K562 (cell line): Measurements from ENCODE around the gene STEAP3. TPM values are rescaled to one million over a fixed set of nuclear protein-coding genes. Genes with fewer than 3 reads are reported as not detected.

Source experiments
- ATAC-seq: fragments of 200-7000 bp; cut with Tn5 transposase; 3 replicates; pipeline ENCODE4 v1.9.1; 2020; ENCODE audit warnings: moderate library complexity
- BruUV-seq: library from RNA; stranded (reverse); fragments of 400-500 nt; replicated peaks from 2 replicates; lab custom pipeline; 2021; lab: Mats Ljungman, UMichigan
- CTCF ChIA-PET: fragments of 300-600 bp; formaldehyde crosslinking; extraction: SDS; loops from one replicate; lab custom pipeline; 2021; ENCODE audit warnings: low intra/inter-chr PET ratio; lab: Yijun Ruan, JAX
- POLR2A ChIA-PET: fragments of 300-600, 350-650 bp; sonication (Branson Sonifier 250); formaldehyde crosslinking; extraction: SDS; loops from one replicate; lab custom pipeline; 2021; ENCODE audit warnings: antibody characterized with exemption, inconsistent platforms; lab: Yijun Ruan, JAX
- DNase-seq, 4 experiments: peaks; one replicate each; pipeline versions ENCODE4 v3.0.0 to v3.0.0-alpha.2; 2011 to 2018; ENCODE audit warnings: low spot score in 3 of 4, mixed read lengths in 3 of 4; ENCODE audit errors: extremely low read depth in 1 of 4
- FAIRE-seq: peaks from 2 replicates; lab custom pipeline; 2011; peaks lifted over from hg19 to GRCh38; lab: Jason Lieb, UNC
- H2AFZ ChIP-seq: 2 replicates; pipeline ENCODE4 v1.6.0; 2011; ENCODE audit warnings: low read depth, low read length, control low read depth, inconsistent platforms
- H3K27ac ChIP-seq: fragments of 200-600 bp; 3 replicates; pipeline ENCODE4 v1.8.0; 2011; ENCODE audit warnings: low read depth, mild to moderate bottlenecking, control low read depth, inconsistent platforms, low read length, moderate library complexity, mixed read lengths; ENCODE audit errors: extremely low read depth
- H3K27me3 ChIP-seq, 2 experiments: fragments of 300-600 bp in 1 of 2; 2 replicates in 1 of 2; 3 replicates in 1 of 2; pipeline versions ENCODE4 v1.6.0 to v1.8.0; 2011; ENCODE audit warnings: inconsistent platforms in 2 of 2, low read length in 2 of 2, mild to moderate bottlenecking in 1 of 2, mixed read lengths in 1 of 2, moderate library complexity in 1 of 2; ENCODE audit not compliant: control insufficient read depth in 2 of 2, insufficient read depth in 2 of 2
- H3K36me3 ChIP-seq: fragments of 300-600 bp; 3 replicates; pipeline ENCODE4 v1.8.0; 2011; ENCODE audit warnings: mild to moderate bottlenecking, low read length, inconsistent platforms; ENCODE audit not compliant: control insufficient read depth, insufficient read depth
- H3K4me1 ChIP-seq, 2 experiments: fragments of 200-600 bp in 1 of 2; replicated peaks in 1 of 2; 2 replicates in 1 of 2; 3 replicates in 1 of 2; pipeline versions ENCODE4 v1.5.1 to v1.8.0; 2011; ENCODE audit warnings: inconsistent platforms in 2 of 2, low read length in 2 of 2, mild to moderate bottlenecking in 1 of 2, mixed read lengths in 1 of 2, moderate library complexity in 1 of 2; ENCODE audit not compliant: control insufficient read depth in 2 of 2, insufficient read depth in 2 of 2
- H3K4me2 ChIP-seq: 2 replicates; pipeline ENCODE4 v1.6.1; 2011; ENCODE audit warnings: low read length, control low read depth, inconsistent platforms, mixed read lengths; ENCODE audit not compliant: insufficient read depth
- H3K4me3 ChIP-seq: fragments of 200-600 bp; sonication (generic), shearing (Covaris generic); 2 replicates; pipeline ENCODE4 v1.5.1; 2016; ENCODE audit warnings: control low read depth, inconsistent platforms
- H3K79me2 ChIP-seq: fragments of 200-600 bp; 3 replicates; pipeline ENCODE4 v1.8.0; 2011; ENCODE audit warnings: low read length, inconsistent platforms; ENCODE audit not compliant: control insufficient read depth, insufficient read depth
- H3K9ac ChIP-seq, 2 experiments: 2 replicates each; pipeline versions ENCODE4 v1.6.0 to v1.6.1; 2011; ENCODE audit warnings: low read depth in 2 of 2, low read length in 2 of 2, control low read depth in 1 of 2, inconsistent platforms in 1 of 2, mild to moderate bottlenecking in 1 of 2, mixed read lengths in 1 of 2; ENCODE audit not compliant: insufficient read depth in 1 of 2
- H3K9me1 ChIP-seq: one replicate; pipeline ENCODE4 v1.6.0; 2011; ENCODE audit warnings: inconsistent platforms, mild to moderate bottlenecking, low read length, moderate library complexity; ENCODE audit not compliant: control insufficient read depth, insufficient read depth
- H3K9me3 ChIP-seq: replicated peaks from 2 replicates; pipeline ENCODE4 v1.5.1; 2011; ENCODE audit warnings: low read depth, low read length, inconsistent platforms; ENCODE audit not compliant: control insufficient read depth, insufficient read depth
- H4K20me1 ChIP-seq: replicated peaks from 2 replicates; pipeline ENCODE4 v1.6.1; 2011; ENCODE audit warnings: low read length, inconsistent platforms, mixed read lengths; ENCODE audit not compliant: control insufficient read depth, insufficient read depth
- GTF2F1 ChIP-seq: IDR thresholded peaks from 2 replicates; pipeline ENCODE4 v1.6.1; 2011; ENCODE audit warnings: low read depth, low read length, improper control_type of control experiment
- POLR3A ChIP-seq: IDR thresholded peaks from 2 replicates; pipeline ENCODE4 v1.6.1; 2011; ENCODE audit warnings: borderline replicate concordance, mild to moderate bottlenecking, moderate library complexity; ENCODE audit not compliant: insufficient read length, insufficient read depth; ENCODE audit errors: extremely low read depth
- PRDM10 ChIP-seq: fragments of 450-650 bp; IDR thresholded peaks from 2 replicates; pipeline ENCODE4 v1.6.1; 2018; ENCODE audit not compliant: partially characterized antibody
- XRCC5 ChIP-seq: fragments of 200-400 bp; formaldehyde crosslinking; IDR thresholded peaks from 2 replicates; pipeline ENCODE4 v1.6.1; 2017; ENCODE audit warnings: low read depth, mild to moderate bottlenecking, low read length
- ZNF41 ChIP-seq: fragments of 250-450 bp; sonication (Bioruptor Pico); conservative IDR thresholded peaks from 2 replicates; pipeline ENCODE4 v1.4.0; 2020; ENCODE audit warnings: mild to moderate bottlenecking
- WGBS: fragments of 100-300 bp; shearing (Covaris generic); methylation state at CpG from one replicate; pipeline ENCODE4 v1.1.6; 2016; ENCODE audit warnings: low coverage, mixed read lengths; ENCODE audit not compliant: insufficient coverage; ENCODE audit errors: missing lambda C conversion rate; 5-methylcytosine and 5-hydroxymethylcytosine counted together
- in situ Hi-C: fragments of 300-500 bp; cut with MboI; formaldehyde crosslinking; loops from 4 replicates; pipeline ENCODE4 v1.15.0; 2018; ENCODE audit warnings: inconsistent platforms, mixed read lengths
- intact Hi-C: fragments of 100-400 bp; cut with micrococcal nuclease; formaldehyde crosslinking; loops from 2 replicates; pipeline ENCODE4 v1.14.2; 2022
- polyA plus RNA-seq, 8 experiments: library from polyadenylated mRNA; depleted of rRNA in 4 of 8; stranded (reverse) in 5 of 8; unstranded in 3 of 8; fragments of >200 nt; fragmentation: Nextera tagmentation in 2 of 8; fragmentation: Illumina TruSeq in 1 of 8; extraction: Ambion mirVana in 2 of 8; extraction: Trizol in 1 of 8; gene quantifications; 2 replicates each; pipeline versions ENCODE4 v1.2.1 to v1.2.3, GENCODE V29; 2011 to 2014; ENCODE audit warnings: inconsistent platforms in 1 of 8, missing spikeins in 1 of 8
- total RNA-seq, 7 experiments: library from RNA; depleted of rRNA in 6 of 7; stranded (reverse); fragments of >200 nt in 6 of 7; fragmentation: Illumina TruSeq in 2 of 7; extraction: Trizol in 2 of 7; gene quantifications; 2 replicates each; pipeline versions ENCODE4 v1.2.1 to v1.2.3, GENCODE V29; 2011 to 2021; ENCODE audit warnings: low replicate concordance in 1 of 7
- TF ChIP-seq, protein P1 (sequence below): sonication (generic); formaldehyde crosslinking; IDR thresholded peaks from 2 replicates; pipeline ENCODE4 v1.8.0; 2022; ENCODE audit warnings: missing genetic modification reagents, mild to moderate bottlenecking, borderline replicate concordance

Gene STEAP3
- total and polyA plus RNA-seq, 9 of the 15 experiments (the other 6 are each of a cell fraction or from before 2014, with no cell fraction given), result 1.8 to 31.6 (median 9.0) TPM

- TF ChIP-seq POLR3A (no peak), XRCC5 (no peak), ZNF41 (CRISPR knock-in tag) (no peak)
- TF ChIP-seq, protein P1, sequence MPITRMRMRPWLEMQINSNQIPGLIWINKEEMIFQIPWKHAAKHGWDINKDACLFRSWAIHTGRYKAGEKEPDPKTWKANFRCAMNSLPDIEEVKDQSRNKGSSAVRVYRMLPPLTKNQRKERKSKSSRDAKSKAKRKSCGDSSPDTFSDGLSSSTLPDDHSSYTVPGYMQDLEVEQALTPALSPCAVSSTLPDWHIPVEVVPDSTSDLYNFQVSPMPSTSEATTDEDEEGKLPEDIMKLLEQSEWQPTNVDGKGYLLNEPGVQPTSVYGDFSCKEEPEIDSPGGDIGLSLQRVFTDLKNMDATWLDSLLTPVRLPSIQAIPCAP, result no peak
Measured at GRCh38 chr2:119220720-119221301, 2.8 kb upstream of the STEAP3 start (continued).

DNA sequence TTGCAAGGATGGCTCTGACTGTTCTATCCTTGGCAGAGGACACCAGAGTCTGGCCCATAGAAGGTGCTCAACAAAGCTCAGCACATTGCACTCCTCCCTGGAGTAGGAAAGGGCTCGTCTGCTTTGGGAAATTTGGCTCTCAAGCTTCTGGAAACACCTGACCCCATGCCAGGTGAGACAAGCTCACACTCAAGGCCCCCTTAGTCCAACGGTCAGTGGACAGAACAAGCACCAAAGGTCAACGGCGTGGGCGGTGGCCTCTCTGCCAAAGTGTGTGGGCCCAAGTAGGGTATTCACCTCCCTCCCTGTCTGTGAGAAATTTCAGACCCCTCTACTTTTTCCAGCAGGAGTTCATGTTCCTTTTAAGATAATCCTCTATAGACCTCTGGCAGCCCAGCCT lies 2.0 kb upstream of the STEAP3 start:
- peaks cover 3% of the 10 kb centered on the region for H4K20me1 ChIP-seq
- peaks cover 26% of the 10 kb centered on the region for H3K79me2 ChIP-seq
- WGBS, result 73% methylated on average over 5 of the region's 5 CpGs
- FAIRE-seq (no peak), DNase-seq (no peak), ATAC-seq (no peak)
- POLR2A ChIA-PET, result interaction anchor here (0.7 kb wide), 1 partner anchor 62 kb away, joined by 3 read pairs; no protein-coding TSS in a partner anchor
- H3K4me1 ChIP-seq, result peaks cover 22 to 29% of the 10 kb centered on the region in 2 experiments
- peaks cover 0 to 12% of the 10 kb centered on the region in 2 experiments; a peak in 1 of 5 replicates for H3K27me3 ChIP-seq
- intact Hi-C loops, result no loop called here
- peaks cover 3% of the 10 kb centered on the region for H3K9me1 ChIP-seq
- BruUV-seq, result no TSS peak
- H3K9ac ChIP-seq, result no peak overlapping the region
- H3K9me3 ChIP-seq, result no peaks in the 10 kb centered on the region
- no peak overlapping the region for H3K4me3 ChIP-seq
- no peak for TF ChIP-seq GTF2F1
- TF ChIP-seq PRDM10, result peak; percentile 15
- no peak overlapping the region for H2AFZ ChIP-seq
- in situ Hi-C loops, result no loop called here
- CTCF ChIA-PET, result no interaction called here
- no peak overlapping the region for H3K4me2 ChIP-seq
- H3K27ac ChIP-seq, result no peak overlapping the region
- peaks cover 2% of the 10 kb centered on the region; the same call in 2 of the 3 replicates for H3K36me3 ChIP-seq
